GM23338 (cell line): Measurements from ENCODE around the gene FOXP2.

ENCODE experiments used
- CREB1 ChIP-seq: fragments of 250-450 bp; sonication (Bioruptor Pico); IDR thresholded peaks from 2 replicates; pipeline ENCODE4 v1.5.0; 2020; ENCODE audit warnings: low read depth, mild to moderate bottlenecking, moderate library complexity
- EZH2phosphoT487 ChIP-seq: fragments of 200-600 bp; sonication (generic); IDR thresholded peaks from one replicate; pipeline ENCODE4 v1.8.1; 2018; ENCODE audit warnings: antibody characterized with exemption; ENCODE audit not compliant: unreplicated experiment
- POLR2AphosphoS5 ChIP-seq: IDR thresholded peaks from 2 replicates; pipeline ENCODE4 v1.6.1; 2016; ENCODE audit warnings: antibody characterized with exemption, low read depth
- TF ChIP-seq, protein P1 (sequence below), 2 experiments: fragments of 200-600 bp in 1 of 2; sonication (generic) in 1 of 2; conservative IDR thresholded peaks; 2 replicates each; pipeline versions ENCODE4 v1.5.1 to v1.6.1; 2016 to 2017; ENCODE audit warnings: antibody characterized with exemption in 2 of 2, low read depth in 2 of 2, mild to moderate bottlenecking in 2 of 2, moderate library complexity in 1 of 2

DNA sequence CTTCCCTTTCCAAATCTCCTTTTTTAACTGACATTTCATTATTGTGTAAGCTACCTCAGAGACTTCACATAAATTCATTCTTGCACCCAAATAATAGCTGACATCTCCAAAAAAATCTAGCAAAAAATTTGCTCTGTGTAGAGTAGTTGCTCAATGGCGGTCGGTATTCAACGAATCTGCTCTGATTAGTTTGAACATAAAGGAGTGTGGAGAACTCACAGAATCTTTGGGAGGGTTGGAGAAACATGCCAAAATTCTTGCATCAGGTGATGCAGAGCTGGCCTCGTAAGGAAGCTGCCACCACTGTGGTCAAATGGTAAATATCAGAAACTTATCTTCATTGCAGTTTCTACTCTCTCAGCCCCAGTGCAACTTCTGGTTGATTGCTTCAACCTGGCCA, 306.1 kb downstream of the FOXP2 start:
- TF ChIP-seq POLR2AphosphoS5: no peak
- no peak for TF ChIP-seq CREB1 (CRISPR knock-in tag)
- TF ChIP-seq, protein P1, sequence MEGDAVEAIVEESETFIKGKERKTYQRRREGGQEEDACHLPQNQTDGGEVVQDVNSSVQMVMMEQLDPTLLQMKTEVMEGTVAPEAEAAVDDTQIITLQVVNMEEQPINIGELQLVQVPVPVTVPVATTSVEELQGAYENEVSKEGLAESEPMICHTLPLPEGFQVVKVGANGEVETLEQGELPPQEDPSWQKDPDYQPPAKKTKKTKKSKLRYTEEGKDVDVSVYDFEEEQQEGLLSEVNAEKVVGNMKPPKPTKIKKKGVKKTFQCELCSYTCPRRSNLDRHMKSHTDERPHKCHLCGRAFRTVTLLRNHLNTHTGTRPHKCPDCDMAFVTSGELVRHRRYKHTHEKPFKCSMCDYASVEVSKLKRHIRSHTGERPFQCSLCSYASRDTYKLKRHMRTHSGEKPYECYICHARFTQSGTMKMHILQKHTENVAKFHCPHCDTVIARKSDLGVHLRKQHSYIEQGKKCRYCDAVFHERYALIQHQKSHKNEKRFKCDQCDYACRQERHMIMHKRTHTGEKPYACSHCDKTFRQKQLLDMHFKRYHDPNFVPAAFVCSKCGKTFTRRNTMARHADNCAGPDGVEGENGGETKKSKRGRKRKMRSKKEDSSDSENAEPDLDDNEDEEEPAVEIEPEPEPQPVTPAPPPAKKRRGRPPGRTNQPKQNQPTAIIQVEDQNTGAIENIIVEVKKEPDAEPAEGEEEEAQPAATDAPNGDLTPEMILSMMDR (conservative IDR thresholded peaks at IDR 0.05; ENCODE audit: low read depth in 2 of 2): no peak
- TF ChIP-seq EZH2phosphoT487: no peak
